ENCODE results near the gene PEA15.

PEA15 gene

DNA sequence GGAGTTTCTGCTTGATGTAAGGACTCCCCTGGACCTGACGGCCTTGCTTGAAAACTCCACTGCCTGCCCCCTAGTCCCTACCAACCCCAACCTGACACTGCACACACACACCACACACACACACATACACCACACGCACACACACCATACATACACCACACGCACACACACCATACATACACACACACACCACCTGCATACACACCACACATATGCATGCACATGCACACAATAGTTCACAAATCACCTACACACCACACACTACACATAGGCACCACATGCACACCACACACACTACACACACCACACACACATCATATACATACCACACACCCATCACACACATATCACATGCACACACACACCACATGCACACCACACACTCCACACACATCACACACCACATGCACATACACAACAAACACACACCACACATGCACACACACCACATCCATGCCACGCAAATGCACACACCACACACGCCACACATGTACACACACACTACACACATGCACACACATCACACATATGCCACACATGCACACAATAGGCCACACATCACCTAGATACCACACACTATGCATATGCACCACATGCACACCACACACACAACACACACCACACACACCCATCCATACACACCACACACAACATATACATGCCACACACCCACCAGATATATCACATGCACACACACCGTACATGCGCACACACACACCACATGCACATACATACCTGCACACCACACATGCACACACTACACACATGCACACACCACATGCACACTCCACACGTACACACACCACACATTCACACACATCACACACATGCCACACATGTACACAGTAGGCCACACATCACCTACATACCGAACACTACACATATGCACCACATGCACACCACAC, 11.1 kb upstream of the PEA15 start:
- no peak for DNase-seq (ENCODE audit: extremely low spot score)
- CTCF ChIA-PET, result interaction anchor here (0.5 to 7.2 kb wide), 67 partner anchors 11 to 431 kb away, joined by 3 to 134 read pairs (median 5); partner anchors contain the start of genes DCAF8, IGSF8, PEA15 and PEX19
- POLR2A ChIA-PET, result no interaction called here
- TF ChIP-seq, protein P1, sequence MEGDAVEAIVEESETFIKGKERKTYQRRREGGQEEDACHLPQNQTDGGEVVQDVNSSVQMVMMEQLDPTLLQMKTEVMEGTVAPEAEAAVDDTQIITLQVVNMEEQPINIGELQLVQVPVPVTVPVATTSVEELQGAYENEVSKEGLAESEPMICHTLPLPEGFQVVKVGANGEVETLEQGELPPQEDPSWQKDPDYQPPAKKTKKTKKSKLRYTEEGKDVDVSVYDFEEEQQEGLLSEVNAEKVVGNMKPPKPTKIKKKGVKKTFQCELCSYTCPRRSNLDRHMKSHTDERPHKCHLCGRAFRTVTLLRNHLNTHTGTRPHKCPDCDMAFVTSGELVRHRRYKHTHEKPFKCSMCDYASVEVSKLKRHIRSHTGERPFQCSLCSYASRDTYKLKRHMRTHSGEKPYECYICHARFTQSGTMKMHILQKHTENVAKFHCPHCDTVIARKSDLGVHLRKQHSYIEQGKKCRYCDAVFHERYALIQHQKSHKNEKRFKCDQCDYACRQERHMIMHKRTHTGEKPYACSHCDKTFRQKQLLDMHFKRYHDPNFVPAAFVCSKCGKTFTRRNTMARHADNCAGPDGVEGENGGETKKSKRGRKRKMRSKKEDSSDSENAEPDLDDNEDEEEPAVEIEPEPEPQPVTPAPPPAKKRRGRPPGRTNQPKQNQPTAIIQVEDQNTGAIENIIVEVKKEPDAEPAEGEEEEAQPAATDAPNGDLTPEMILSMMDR (IDR thresholded peaks at IDR 0.05; ENCODE audit: control extremely low read depth, extremely low read depth, low read depth, missing control alignments), result no peak

DNA sequence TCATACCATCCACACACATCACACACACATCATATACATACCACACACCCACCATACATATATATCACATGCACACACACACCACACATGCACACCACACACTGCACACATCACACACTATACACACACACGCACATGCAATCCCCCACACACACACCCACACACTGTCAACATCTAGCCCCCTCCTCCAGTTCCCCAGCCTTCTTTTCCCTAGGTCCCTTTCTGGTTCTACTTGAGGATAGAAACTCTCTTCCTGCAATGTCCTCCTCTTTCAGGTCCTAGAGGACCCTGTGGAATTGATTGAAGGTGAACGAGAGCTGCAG, 10.5 kb upstream of the PEA15 start:
- TF ChIP-seq, protein P1 (IDR thresholded peaks at IDR 0.05; ENCODE audit: control extremely low read depth, extremely low read depth, low read depth, missing control alignments), result no peak
- DNase-seq (ENCODE audit: extremely low spot score), result no peak
- ChIA-PET POLR2A (no interaction called here), CTCF (interaction anchor here (1.4 to 2.7 kb wide), 3 partner anchors 57 to 424 kb away, joined by 4 to 14 read pairs (median 11); no protein-coding TSS in a partner anchor)

DNA sequence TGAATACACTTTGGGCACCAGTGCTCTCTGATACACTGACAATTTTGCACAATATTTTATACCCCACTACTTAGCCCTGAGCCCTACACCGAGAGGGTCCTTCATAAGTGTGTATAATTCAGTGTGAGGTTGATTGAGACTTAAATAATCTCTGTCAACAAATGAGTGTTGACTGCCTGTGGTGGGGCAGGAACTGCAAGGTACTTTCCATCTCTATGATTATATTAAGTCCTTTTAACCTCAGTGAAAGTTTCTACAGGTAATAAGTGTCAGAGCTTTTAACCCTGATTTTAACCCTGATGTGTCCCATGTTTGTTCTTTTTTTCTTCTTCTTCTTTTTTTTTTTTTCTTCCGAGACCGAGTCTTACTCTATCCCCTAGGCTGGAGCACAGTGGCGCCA, 9.0 kb upstream of the PEA15 start:
- POLR2A ChIA-PET, result no interaction called here
- no peak for DNase-seq (ENCODE audit: extremely low spot score)
- CTCF ChIA-PET, result interaction anchor here (1.0 to 2.7 kb wide), 7 partner anchors 9 to 422 kb away, joined by 3 to 14 read pairs (median 4); no protein-coding TSS in a partner anchor
- TF ChIP-seq, protein P1 (IDR thresholded peaks at IDR 0.05; ENCODE audit: control extremely low read depth, extremely low read depth, low read depth, missing control alignments), result no peak

DNA sequence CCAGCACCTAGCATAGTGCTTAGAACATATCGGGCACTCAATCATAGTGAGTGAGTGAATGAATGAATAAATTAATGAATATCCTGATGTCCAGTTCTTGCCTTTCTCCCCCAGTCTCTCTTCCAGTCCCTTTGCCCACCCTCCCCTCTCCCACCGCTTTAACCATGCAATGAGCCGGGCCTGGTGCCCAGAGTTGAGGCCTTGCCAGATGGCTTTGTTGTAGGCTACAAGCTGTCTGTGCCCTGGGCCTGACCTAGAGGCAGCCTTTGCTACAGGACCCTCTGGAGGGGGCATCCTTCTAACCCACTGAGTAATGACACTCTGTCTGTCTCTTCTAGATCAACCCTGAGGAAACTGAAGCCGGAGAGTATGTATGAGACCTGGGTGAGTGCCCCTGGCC, 8.0 kb upstream of the PEA15 start:
- DNase-seq (ENCODE audit: extremely low spot score), result no peak
- ChIA-PET POLR2A (no interaction called here), CTCF (interaction anchor here (2.0 to 2.9 kb wide), 3 partner anchors 29 to 95 kb away, joined by 5 to 15 read pairs (median 14); no protein-coding TSS in a partner anchor)
- TF ChIP-seq, protein P1 (IDR thresholded peaks at IDR 0.05; ENCODE audit: control extremely low read depth, extremely low read depth, low read depth, missing control alignments), result no peak

DNA sequence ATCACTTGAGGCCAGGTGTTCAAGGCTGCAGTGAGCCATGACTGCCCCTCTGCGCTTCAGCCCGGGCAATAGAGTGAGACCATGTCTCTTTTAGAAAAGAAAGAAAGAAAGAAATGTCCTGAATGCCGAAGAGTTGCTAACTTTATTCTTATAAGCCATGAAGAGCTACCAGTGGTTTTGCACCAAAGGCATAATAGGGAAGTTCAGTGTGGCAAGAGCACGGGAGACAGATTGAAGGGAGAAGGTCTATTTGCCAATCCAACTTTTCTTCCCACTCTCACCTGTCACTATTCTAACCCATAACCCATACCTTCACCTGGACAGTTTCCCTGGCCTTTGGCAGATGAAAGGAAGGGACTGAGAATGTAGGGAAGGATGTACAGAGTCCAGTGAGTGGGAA, 4.4 kb upstream of the PEA15 start:
- no peak for DNase-seq (ENCODE audit: extremely low spot score)

DNA sequence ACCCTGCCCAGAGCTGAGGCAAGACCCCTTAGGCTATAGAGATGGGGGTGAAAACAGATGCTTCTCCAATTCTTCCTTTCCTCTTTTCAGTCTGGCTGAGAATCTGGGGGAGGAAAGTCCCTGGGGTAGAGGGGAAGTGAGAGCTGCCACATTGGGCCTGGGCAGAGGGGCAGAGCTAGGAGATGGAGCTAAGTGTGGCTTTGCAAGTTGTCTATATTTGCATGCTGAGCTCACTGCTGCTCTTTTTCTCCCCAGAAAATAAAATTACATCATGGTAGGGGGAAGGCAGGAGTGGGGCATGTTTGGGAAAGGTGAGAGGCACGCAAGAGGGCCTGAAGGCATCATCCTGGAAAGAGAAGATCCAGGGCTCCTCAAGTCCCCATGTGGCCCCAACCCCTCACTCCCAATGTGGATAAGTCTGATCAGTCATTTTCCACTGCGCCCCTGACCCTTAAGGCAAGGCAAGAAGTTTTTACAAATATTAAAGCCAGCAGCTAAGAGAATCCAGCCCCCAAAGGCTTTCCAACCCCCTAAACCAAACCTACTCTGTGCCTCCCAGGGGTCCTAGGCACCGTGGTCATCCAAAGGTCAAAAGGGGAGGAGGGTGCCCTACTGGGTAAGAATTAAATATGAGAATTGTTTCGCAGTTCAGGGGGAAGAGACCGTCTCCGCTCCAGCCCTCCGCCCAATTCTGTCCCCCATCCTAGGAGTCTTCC, 500 bp upstream of the PEA15 start:
- CTCF ChIA-PET, result interaction anchor here (0.7 to 12.2 kb wide), 7 partner anchors 11 to 402 kb away, joined by 3 to 134 read pairs (median 3); partner anchors contain the start of gene CASQ1
- TF ChIP-seq, protein P1 (IDR thresholded peaks at IDR 0.05; ENCODE audit: control extremely low read depth, extremely low read depth, low read depth, missing control alignments), result no peak
- peak; percentile 68 for DNase-seq (ENCODE audit: extremely low spot score)
- POLR2A ChIA-PET, result no interaction called here

More for the DNA sequence above, 4.4 kb upstream of the PEA15 start:
- TF ChIP-seq, protein P1 (IDR thresholded peaks at IDR 0.05; ENCODE audit: control extremely low read depth, extremely low read depth, low read depth, missing control alignments), result no peak
- POLR2A ChIA-PET, result no interaction called here
- CTCF ChIA-PET, result interaction anchor here (1.1 to 12.2 kb wide), 7 partner anchors 10 to 176 kb away, joined by 3 to 134 read pairs (median 17); partner anchors contain the start of gene CASQ1

All from GM10248 (cell line).